Activated T-cell treated with anti-CD3 and anti-CD28 coated beads, Interleukin-2, amount 50 U/mL, for 4 hours (primary cell): ENCODE data around the gene LMX1A. TPM values are rescaled to one million over a fixed set of nuclear protein-coding genes. Genes with fewer than 3 reads are reported as not detected.

Experiments used
- ATAC-seq, 2 donors: fragments of 200-7000 bp; cut with Tn5 transposase; one replicate each; pipeline ENCODE4 v1.10.0; 2021
- DNase-seq: peaks from one replicate; pipeline ENCODE4 v3.0.0-alpha.2; 2020
- H3K27me3 Mint-ChIP-seq: one replicate; pipeline ENCODE4 v1.8.0; 2021; ENCODE audit warnings: low read depth, mixed read lengths
- H3K36me3 Mint-ChIP-seq: one replicate; pipeline ENCODE4 v1.8.0; 2022; ENCODE audit warnings: mixed read lengths; ENCODE audit not compliant: insufficient read depth
- H3K4me1 Mint-ChIP-seq: one replicate; pipeline ENCODE4 v1.8.0; 2021; ENCODE audit warnings: low read depth, mixed read lengths
- H3K4me3 Mint-ChIP-seq: one replicate; pipeline ENCODE4 v1.8.0; 2021; ENCODE audit warnings: mild to moderate bottlenecking, moderate library complexity, mixed read lengths
- H3K9me3 Mint-ChIP-seq: one replicate; pipeline ENCODE4 v1.8.0; 2021; ENCODE audit warnings: mixed read lengths
- total RNA-seq, 3 donors: library from RNA; stranded (reverse); gene quantifications; one replicate each; pipeline ENCODE4 v1.2.1, GENCODE V29; 2021

LMX1A gene
- total RNA-seq, 3 donors from 2014 or later, result not detected

DNA sequence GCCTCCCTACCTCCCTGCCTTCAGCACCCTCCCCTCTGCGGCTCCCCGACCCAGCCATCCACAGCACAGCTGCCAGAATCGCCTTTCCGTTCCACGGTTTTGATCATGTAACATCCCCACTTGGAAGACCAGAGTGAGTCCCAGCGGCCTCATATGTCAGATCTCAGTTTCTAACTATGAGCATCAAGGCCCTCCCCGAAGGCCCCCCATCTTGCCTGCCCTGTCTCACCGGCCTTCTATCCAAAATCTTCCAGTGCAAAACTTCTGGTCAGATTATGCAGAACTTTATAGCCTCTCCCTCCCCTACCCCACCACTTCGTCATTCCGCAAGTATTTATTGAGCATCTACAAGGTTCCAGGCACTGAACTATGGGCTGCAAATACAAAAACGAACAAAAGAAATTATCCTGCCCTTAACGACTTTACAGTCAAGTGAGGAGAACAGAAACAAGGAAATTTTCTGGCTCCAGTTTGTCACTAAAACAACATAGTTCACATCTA, 20.3 kb upstream of the LMX1A start:
- Mint-ChIP-seq H3K9me3 (no peaks in the 10 kb centered on the region), H3K36me3 (no peaks in the 10 kb centered on the region), H3K4me3 (peak overlapping the region; percentile 52), H3K27me3 (peaks cover 63% of the 10 kb centered on the region), H3K4me1 (peaks cover 16% of the 10 kb centered on the region)
- ATAC-seq, result peak in 1 of 2 donors; percentile 16
- no peak for DNase-seq

DNA sequence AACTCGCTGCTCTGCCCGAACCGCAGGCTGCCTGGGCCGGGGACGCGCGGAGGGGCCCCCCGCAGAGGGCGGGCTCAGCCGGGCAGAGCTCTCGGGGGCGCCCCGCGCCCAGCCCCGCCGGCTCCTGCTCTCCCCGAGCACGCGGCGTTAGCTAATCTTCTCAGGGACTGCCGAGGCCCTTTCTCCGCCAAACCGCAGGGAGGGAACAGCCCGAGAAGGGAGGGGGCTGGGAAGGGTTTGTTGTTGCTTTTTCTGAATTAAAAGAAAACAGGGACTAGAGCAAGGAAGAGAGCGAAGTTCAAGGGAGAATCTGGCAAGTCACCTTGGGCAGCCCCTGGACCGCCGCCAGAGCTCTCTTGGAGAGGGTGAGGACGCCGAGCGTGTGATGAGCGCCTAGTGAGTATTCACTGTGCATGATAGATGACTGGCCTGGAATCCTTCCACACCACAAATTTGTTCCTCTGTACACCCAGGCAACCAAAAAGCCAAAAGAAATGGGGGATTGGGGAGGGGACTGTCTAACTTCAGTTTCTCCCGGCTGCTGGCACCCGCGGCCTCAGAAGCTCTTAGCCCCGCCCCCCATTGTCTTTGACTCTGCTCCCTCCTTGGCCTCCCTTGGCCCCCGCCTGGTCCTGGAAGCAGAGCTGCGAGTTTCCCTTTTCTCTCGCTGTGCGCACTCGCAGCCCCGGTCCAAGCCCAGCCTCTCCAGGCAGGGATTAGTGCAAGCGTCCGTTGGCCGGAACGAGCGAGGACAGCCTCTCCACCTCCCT, 19.7 kb upstream of the LMX1A start:
- no peaks in the 10 kb centered on the region for H3K36me3 Mint-ChIP-seq

DNA sequence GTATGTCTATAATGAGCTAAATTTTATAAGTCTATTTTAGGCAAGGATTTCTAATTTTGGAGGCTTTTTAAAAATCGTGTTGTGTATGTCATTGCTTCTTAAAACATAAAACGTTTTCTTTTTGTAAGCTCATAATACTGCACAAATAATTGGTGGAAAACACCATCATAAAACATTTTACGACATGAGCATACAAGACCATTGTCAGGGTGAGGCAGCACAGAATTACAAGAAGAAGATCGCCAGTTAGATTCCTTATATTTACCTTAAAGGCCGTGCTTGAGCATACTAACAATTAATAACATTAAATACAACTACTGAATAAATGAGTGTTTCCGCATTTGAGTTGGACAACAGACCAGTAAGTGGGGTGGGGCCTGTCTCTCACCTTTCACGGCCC, 19.1 kb upstream of the LMX1A start:
- Mint-ChIP-seq H3K9me3 (no peaks in the 10 kb centered on the region), H3K4me3 (no peak overlapping the region), H3K27me3 (peaks cover 67% of the 10 kb centered on the region), H3K4me1 (peaks cover 16% of the 10 kb centered on the region), H3K36me3 (no peaks in the 10 kb centered on the region)
- DNase-seq (no peak), ATAC-seq (no peak)

More for the DNA sequence above, 19.7 kb upstream of the LMX1A start:
- DNase-seq (peak; percentile 16), ATAC-seq (peak; percentile 84 to 91)
- H3K4me1 Mint-ChIP-seq, result peaks cover 16% of the 10 kb centered on the region
- no peaks in the 10 kb centered on the region for H3K9me3 Mint-ChIP-seq
- peak overlapping the region; percentile 52 for H3K4me3 Mint-ChIP-seq
- H3K27me3 Mint-ChIP-seq, result peaks cover 68% of the 10 kb centered on the region

DNA sequence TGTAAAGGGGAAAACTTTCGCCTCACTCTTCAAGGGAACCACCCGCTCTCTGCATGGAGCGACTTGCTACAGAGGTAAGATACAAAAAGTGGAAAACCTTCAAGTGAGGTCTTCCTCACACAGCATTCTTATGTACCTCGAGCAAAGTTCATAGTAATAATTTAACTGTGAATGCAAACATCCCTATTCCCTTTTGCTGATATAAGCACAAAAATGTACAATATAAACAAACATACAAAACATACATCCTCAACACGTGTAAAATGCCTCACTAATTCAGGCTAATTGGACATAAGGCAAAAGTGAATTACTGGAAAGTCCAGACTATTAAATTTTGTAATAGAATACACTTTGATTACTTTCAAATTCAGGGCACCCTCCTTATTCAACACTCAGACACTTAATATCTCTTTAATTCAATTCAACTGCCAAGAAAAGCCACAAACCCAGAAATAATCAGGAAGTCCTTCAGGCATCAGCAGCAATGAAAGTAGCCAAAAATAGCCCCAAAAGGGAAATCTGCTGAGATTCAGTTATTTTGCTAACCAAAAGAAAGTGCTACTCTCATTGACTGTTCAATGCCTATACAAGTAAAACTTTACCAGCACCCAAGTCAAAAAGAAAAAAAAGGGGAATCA, 15.2 kb upstream of the LMX1A start:
- no peak for ATAC-seq
- no peaks in the 10 kb centered on the region for H3K36me3 Mint-ChIP-seq
- DNase-seq, result no peak
- peaks cover 80% of the 10 kb centered on the region for H3K27me3 Mint-ChIP-seq
- peaks cover 11% of the 10 kb centered on the region for H3K4me1 Mint-ChIP-seq
- no peak overlapping the region for H3K4me3 Mint-ChIP-seq
- no peaks in the 10 kb centered on the region for H3K9me3 Mint-ChIP-seq

DNA sequence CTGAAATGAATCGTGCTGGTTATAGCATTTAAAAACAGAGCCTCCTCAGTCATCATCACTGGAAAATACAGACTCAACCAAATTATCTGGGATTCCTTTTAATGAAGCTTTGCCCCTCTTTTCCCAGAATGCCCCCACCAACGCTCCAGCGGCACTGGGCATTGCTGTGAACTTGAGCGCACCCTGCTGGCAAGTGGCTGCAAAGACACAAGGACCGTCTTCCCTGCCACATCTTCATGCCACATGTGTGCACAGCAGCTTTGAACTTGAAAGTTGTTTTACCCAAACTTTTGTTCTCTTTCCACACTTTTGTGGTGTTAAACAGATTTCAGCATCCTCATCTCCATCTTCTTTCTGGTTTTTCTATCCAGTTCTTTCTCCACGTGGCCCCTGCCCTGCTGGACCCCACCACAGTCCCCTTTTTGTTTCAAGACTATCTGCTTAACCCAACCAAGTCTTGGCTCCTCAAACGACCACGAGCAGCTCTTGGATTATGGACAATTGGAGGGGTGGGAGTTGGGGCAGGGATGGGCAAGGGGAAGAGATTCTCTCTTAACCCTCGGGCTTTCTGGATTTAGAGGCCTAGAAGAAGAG, 12.8 kb upstream of the LMX1A start:
- H3K27me3 Mint-ChIP-seq, result peaks cover 72% of the 10 kb centered on the region
- no peak overlapping the region for H3K4me3 Mint-ChIP-seq
- no peaks in the 10 kb centered on the region for H3K4me1 Mint-ChIP-seq
- ATAC-seq, result peak; percentile 55 to 67
- peak; percentile 47 for DNase-seq
- no peaks in the 10 kb centered on the region for H3K36me3 Mint-ChIP-seq
- H3K9me3 Mint-ChIP-seq, result no peaks in the 10 kb centered on the region

DNA sequence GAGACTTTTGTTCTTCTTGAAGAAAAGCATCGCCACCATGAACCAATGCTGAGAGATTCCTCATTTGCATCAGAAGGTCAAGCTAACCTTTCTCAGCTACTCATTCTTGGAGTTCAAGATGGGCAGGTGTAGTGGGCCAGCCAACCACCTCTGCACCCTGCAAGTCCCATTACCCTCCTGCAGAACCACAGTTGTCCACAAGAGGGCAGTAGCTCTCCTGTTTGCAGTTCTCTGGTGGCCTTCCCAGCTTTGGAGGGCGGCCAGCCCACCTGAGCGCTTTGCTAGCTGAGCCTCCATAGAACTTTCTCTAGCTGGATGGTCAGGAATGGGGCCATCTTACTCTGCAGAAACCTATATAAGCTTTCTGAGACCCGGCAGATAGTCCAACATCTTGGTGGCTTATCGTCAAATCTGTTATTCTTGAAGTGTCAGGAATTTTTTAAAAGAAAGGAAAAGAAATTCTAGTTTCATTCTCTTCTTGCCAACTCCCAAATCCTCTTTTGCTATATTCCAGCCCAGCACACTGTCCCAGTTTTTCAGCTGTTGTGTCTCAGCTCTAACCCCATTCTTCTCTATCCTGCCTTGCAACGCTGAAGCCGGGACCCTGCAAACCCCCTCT, 11.0 kb upstream of the LMX1A start:
- Mint-ChIP-seq H3K9me3 (no peaks in the 10 kb centered on the region), H3K4me3 (no peak overlapping the region), H3K36me3 (no peaks in the 10 kb centered on the region), H3K27me3 (peaks cover 59% of the 10 kb centered on the region), H3K4me1 (no peaks in the 10 kb centered on the region)
- ATAC-seq (peak; percentile 70 to 73), DNase-seq (peak; percentile 77)

DNA sequence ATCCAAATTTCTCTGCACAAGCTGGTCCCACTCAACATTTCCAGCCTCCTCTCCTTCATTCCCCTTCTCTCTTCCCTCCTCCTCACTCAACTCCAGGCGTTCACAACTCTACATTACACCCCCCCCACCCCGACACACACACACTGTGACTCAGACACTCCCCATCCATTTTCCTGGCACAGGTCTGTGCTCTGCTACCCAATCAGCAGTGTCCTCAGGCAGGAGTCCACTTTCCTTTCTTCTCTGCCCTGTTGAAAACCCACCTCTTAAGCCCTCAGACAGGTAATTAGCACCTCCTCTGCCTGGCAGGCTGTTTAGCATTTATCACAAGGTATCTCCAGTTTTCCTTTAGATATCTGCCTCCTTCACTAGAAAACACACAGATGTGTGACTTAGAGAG, 8.8 kb upstream of the LMX1A start:
- Mint-ChIP-seq H3K4me3 (no peak overlapping the region), H3K36me3 (no peaks in the 10 kb centered on the region), H3K27me3 (peaks cover 58% of the 10 kb centered on the region), H3K9me3 (no peaks in the 10 kb centered on the region), H3K4me1 (no peaks in the 10 kb centered on the region)
- ATAC-seq (no peak), DNase-seq (no peak)

DNA sequence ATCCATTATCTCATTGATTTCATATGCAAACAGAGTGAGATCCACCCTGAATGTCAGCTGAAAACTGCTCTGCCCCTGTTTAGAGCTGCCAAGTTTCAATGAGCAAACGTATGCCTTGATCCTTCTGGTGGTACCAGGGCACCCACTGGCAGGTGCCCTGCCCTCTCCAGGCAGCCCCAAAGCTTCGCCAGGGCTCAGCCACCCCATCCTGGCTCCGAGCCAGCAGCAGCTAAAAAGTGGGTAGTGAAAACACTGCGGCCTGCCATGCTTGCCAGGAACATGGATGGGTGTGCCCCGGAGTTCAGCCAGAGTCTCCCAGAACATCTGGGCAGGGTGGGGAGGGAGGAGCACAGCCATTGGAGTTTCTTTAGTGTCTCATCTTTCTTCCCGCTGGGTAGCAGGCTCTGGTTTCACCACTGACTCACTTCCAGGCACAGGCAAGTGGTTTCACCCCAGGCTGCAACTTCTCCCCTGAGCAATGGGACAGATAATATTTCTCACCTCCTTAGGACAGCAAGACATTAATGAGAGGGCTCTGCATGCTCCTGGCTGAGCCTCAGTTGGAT, 8.1 kb upstream of the LMX1A start:
- Mint-ChIP-seq H3K36me3 (no peaks in the 10 kb centered on the region), H3K4me1 (no peaks in the 10 kb centered on the region), H3K9me3 (no peaks in the 10 kb centered on the region), H3K4me3 (no peak overlapping the region), H3K27me3 (peaks cover 59% of the 10 kb centered on the region)
- DNase-seq, result no peak
- ATAC-seq, result no peak

DNA sequence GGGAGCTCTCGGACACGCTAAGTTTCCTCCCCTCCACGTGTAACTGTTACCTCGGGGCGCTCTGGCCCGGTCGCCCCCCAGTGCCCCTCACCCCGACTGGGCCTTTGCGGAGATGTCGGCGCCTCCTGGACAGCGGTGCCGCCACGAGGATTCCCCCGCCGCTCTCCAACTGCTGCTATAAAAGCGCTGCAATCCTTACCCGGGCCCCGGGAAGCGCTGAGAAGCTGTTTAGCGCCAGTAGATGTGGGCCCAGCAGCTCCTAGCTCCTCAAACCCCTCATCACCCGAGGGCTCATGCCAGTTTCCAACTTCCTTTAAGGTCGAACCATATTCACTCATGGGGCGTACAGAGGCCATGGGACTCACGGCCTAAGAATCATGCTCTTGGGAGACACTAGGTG, 361 bp upstream of the LMX1A start:
- H3K36me3 Mint-ChIP-seq, result no peaks in the 10 kb centered on the region
- peaks cover 83% of the 10 kb centered on the region for H3K27me3 Mint-ChIP-seq
- no peak overlapping the region for H3K4me3 Mint-ChIP-seq
- no peaks in the 10 kb centered on the region for H3K9me3 Mint-ChIP-seq
- ATAC-seq, result no peak
- DNase-seq, result no peak
- peaks cover 5% of the 10 kb centered on the region for H3K4me1 Mint-ChIP-seq

DNA sequence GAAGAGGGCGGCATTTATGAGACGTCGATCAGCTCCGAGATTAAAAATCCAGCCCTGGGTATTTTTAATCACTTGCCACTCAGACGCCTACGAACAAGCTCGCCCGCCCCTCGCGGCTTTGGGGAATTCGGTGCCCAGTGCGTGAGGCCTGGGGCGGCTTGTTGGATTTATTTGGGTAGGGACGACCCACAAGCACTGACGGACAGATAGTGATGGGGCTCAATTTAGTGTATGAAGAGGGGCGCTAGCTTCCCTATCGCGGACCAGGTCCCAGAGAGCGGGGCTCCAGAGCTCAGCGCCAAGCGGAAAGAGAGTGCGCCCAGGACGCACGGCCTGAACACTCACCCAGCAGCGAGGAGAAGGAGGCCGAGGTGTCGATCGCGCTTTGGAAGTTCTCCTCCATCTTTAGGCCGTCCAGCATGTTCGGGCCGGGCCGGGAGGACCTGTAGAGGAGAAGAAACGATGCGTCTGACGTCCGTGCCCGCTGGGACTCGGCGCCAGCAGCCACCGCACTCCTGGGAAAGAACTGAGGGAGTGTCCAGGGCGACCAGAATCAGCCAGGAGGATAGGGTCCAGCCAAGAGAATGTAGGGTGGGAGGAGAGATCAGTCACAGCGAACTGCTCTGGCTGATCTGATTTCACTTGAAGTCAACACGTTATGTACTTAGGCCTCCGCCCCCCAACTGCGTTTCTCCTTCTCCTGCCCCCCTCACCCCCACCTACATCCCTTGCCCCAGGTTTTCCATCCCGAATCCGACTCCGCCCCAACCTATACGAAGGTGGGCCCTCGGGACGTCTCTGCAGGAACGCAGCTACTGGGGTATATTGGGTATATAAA, 1.2 kb downstream of the LMX1A start:
- no peaks in the 10 kb centered on the region for H3K36me3 Mint-ChIP-seq
- no peaks in the 10 kb centered on the region for H3K9me3 Mint-ChIP-seq
- H3K27me3 Mint-ChIP-seq, result peaks cover 83% of the 10 kb centered on the region
- DNase-seq (no peak), ATAC-seq (no peak)
- H3K4me1 Mint-ChIP-seq, result peaks cover 5% of the 10 kb centered on the region
- H3K4me3 Mint-ChIP-seq, result no peak overlapping the region

DNA sequence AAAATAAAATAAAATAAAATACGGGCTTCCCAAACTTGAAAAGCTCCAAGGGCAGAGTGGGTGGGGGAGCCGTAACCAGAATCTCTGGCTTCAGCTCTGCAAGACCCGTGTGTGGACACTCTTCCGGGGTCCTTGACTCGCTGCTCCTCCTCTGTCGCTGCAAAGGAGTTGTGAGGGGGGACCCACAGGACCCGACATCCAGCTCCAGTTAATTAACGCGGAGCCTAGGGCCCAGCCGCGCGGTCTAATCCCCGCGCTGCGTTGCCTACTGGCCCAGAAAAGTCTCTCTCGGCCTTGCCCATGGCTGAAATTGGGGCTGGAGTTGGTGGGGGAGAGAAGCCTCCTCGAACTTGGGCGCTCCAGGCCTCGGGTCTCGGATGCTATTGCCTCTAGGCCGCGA, 1.8 kb downstream of the LMX1A start:
- no peak for ATAC-seq

DNA sequence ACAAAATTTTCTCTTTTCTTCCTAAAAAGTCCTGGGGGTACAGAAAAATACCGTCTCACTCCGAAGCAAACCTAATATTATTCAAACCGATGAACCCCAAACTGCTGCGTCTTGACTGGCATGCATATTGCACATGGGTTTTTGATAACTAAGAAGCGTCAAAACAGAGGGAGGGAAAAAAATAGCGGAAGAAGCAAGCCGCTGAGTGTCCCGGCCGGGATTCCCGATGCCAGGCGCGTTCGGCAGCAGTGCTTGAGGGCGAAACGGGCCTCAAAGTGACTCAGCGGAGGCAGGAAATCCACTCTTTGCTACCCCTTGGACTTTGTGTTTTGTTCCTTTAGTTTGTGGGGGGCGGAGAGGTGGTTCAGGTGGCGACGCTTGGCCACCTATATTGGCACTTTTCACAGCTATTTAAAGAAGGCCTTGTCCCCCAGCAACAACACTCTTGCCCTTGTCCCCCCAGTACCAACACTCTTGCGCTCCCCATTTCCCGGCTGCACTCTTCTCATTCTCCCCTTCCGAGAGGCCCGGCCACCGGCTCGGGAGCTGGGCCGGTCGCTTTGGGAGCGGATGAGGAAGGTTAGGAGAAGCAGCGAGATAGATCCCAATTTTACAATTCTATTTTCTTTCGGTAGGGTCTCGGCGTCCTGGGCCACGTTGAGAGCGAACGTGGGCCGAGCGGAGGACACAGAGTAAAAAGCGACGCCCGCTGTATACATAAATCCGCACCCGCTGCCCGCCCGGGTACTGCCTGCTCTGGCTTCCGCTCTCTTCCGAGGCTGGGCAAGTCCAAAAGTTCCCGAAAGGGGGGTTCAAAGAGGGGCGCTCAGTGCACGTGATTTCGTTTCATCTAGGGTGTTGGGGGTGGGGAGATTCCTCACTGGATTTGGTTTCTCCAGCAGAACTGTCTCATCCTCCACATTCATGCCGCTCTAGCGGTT, 2.5 kb downstream of the LMX1A start:
- Mint-ChIP-seq H3K9me3 (no peaks in the 10 kb centered on the region), H3K4me3 (no peak overlapping the region), H3K36me3 (no peaks in the 10 kb centered on the region), H3K4me1 (peaks cover 5% of the 10 kb centered on the region), H3K27me3 (peaks cover 85% of the 10 kb centered on the region)
- DNase-seq (no peak), ATAC-seq (no peak)

More for the DNA sequence above, 1.8 kb downstream of the LMX1A start:
- Mint-ChIP-seq H3K4me3 (no peak overlapping the region), H3K4me1 (peaks cover 5% of the 10 kb centered on the region), H3K36me3 (no peaks in the 10 kb centered on the region), H3K27me3 (peaks cover 83% of the 10 kb centered on the region), H3K9me3 (no peaks in the 10 kb centered on the region)
- no peak for DNase-seq
